ENCODE results near the gene GORASP2.

The GORASP2 gene

DNA sequence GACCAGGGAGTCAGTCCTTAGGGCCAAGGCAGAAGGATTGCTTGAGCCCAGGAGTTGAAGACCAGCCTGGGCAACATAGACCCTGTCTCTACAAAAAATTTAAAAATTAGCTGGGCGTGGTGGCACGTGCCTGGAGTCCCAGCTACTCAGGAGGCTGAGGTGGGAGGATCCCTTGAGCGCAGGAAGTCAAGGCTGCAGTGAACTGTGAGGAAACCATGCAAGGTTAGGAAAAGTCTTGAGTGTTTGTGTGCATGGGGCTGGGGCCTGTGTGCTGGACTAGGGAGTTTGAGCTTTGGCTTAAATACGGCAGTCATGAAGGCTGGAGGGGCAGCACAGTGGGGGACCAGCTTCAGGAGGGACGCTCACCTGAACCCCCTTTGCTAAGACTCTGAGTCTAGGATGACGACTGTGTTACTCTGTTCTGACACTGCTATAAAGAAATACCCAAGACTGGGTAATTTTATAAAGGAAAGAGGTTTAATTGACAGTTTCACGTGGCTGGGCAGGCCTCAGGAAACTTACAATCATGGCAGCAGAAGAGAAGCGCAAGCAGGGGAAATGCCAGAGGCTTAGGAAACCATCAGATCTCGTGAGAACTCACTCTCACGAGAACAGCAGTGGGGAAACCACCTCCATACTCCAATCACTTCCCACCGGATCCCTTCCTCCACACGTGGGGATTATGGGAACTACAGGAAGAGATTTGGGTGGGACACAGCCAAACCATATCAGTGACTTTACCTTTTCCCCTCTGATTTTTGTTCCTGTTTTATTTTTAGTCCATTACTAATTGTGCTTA lies 39.4 kb downstream of the GORASP2 start:
- DNase-seq: no peak

DNA sequence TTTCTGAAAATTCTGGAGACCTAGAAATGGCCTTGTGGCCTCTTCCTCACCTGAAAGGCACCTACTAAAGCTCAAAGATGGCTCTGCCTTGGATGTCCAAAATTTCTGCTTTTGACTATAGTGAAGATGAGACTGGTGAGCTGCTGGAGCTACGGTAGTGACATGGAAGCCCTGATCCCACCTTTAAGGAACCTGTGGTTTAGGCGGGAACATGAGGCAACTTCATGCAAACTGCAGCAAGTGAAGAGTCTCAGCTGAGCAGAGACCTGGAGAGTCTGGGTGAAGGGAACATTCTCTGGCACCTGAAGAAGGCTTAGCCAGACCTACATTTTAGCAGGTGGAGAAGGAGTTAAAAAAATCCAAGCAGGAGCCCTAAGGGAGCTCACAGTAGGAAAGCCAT lies 40.0 kb downstream of the GORASP2 start:
- no peak for DNase-seq

DNA sequence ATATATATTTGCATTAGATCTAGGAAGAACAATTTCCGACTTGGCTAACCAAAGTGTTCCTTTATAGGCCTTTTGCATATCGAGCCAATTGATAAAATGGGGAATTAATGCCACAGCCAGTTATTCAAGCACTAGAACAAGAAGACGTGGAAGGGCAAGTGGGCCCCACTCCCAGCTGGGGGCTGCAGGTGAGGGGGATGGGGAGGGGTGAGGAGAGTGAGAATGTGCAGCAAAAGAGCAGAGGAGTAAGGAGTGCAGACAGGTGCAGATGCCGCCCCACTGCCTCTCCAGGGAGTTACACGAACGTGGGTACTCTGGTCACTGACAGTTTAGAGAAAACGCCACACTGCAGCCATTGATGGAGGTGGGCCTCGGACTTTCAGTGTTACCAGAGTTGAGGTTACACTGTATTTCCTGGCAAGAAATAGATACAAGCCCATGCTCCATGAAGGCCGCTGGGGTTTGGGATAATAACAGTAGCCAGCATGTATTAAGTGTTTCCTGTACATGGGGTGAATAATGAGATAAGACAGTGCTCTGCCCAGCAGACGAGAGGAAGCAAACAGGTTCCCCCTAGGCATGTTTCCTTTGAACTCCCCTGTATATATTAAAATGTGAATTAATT lies 40.9 kb downstream of the GORASP2 start:
- no peak for DNase-seq

DNA sequence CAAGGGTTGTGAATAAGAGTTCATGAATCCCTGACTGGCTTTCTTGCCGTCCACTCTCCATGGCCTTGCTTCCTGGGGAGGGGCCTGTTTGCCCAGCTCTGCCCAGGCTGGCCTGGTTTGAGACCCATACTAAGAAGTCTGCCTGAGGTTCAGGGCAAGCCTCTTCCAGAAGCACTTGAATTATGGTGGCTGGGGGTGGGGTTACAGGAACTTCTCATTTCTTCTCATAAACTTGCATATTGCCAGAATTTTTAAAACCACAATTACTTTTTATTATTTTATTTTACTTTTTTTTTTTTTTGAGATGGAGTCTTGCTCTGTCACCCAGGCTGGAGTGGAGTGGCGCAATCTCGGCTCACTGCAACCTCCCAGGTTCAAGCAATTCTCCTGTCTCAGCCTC lies 42.0 kb downstream of the GORASP2 start:
- DNase-seq: no peak

DNA sequence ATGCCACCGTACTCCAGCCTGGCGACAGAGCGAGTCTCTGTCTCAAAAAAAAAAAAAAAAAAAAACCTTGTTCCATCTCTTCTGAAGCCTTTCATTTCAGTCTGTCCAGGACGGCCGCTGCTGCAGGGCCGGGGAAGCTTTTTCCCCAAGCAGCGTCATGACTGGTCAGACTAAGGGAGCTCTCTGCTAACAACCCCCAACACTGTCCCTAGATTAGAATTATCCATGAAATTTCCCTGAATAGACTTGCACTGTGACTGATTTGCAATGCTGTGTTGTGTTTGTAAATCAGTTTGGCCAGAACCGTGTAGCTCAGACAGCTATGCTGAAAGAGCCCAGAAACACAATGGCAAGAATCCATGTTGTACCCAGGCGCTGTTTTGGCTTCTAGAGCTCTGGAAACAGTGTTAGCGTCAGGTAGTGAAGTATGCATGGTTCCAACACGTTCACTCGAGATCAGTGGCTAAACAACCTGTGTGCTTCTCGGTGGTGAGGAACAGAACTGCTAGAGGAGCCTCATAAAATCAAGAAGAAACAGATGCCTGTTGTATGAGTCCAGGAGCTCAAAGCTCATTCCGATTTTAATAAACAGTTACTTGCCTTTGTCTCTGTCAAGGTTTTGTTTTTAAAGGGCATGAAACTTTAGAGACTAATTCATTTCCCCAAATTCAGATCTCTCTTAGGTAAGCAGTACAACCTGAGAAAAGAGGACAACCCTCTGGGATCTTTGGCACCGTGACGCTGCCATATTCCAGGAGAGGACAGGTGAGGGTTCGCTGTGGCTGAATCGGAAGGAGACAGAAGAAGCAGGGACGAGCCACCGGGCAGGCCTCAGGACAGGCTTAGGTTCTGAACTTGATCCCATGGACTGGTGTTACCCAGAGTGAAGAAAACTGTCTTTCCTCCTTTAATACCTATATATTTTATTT lies 43.5 kb downstream of the GORASP2 start:
- no peak for DNase-seq

DNA sequence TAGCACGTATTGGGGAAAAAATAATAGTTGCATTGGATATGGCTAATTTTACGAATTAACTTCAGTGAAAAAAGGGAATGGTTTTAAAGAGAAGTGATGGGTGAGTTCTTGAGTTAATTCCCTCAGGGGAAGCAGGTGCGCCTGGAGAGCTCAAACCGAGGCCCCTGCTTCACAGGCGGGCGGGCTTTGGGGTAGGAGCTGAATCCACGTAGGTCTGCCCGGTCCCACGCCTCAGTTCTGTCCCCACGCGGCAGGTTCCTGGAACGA lies 44.1 kb downstream of the GORASP2 start:
- DNase-seq: no peak

DNA sequence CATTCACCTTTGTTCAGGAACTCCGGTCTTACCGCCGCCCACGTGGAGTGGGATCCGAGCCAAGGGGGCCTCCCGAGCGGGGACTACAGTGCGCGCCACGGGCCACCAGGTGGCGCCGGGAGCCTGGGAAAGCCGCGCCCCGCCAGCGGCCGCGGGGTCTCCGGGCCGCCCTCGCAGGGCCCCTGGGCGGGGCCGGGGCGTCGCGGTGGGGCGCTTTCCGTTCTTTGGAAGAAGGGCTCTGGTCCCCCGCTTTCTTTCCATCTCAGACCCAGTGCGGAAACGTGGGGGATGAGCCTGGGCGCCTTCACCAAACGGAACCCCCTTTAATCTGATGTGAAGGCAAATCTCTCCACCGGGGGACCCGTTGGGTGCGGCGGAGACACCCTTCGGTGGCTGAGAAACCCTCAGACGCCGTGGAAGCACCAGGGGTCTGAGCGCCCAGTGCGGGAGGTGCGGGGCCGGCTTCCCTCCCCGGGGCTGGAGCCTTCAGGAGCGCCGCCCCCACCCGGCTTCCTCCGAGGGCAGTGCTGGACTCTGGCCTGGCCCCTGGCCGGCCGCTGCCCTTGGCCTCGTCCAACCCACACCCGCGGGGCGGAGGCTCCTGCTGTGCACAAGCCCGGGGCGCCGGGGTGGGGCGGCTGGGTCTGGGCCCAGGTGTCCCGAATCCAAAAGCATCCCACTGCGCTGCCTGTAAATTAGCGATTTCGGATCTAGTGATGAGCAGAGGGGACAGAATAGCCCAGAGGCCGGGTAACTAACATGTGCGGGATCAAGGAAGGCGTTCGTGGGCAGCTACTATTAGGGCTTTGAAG lies 44.6 kb downstream of the GORASP2 start:
- DNase-seq: peak; percentile 82

DNA sequence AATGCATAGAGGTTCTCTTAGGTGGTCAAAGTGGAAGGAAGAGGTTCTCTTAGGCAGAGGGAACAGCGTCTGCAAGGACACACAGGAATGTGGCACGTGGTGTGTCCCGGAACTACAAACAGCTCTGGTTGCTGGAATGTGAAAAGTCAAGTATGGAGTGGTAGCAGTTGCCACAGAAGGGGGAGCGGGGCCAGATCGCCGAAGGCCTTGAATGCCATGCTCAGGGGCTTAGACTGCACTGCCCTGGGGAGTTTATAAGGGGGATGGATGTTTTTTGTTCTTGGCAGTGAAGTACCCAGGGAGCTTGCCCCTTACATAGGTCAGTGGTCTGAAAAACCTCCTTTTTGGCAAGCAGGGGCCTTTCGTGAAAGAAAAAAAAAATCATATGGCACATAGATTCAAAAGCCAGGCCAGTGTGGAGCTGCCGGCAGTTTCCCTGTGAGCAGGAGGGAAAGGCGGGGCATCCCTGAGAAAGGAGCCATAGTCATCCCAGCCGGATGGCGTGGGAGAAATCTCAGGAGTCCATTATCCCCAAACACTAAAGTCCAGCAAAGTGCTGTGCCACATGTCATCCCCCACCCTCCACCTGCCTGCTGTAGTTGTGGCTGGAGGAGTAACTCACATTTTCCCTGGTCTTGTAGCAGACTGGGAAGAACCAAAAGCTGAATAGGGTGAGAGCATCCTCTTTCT lies 45.4 kb downstream of the GORASP2 start:
- no peak for DNase-seq

DNA sequence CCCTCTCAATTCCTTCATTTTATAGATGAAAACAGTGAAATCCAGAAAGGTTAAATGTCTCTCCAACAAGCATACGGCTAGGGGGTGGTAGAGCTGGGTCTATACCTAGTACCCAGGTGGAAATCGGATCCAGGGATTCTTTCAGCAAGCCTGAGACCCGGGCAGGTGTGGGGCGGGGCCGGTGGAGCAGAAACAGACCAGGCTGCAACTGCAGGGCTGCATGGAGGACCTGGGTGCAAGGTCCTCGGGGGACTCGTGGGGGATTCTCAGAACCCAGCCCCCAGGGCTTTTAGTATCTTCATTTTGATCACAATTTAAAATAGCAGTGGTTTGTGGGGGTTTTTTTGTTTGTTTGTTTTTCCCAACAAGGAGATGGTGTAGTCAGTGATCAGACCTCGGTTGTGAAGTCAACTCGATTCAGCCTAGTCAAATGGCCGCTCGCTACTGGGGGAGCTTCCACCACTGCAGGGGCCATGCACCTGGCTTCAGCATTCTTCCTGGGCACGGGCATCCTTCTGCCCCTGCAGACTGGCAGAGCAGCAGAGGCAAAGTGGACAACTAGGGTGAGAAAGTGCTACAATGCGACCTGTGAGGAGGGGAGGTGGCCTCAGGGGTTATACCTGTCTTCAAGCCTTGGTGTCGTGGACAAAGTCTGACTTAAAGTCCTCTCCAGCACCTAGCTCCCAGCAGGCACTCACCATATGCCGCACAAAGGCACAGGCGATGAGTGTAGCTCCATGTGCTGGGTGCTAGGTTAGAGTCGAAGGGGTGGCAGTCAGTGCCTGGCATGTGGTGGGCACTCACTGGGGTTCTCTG lies 46.3 kb downstream of the GORASP2 start:
- DNase-seq: no peak

DNA sequence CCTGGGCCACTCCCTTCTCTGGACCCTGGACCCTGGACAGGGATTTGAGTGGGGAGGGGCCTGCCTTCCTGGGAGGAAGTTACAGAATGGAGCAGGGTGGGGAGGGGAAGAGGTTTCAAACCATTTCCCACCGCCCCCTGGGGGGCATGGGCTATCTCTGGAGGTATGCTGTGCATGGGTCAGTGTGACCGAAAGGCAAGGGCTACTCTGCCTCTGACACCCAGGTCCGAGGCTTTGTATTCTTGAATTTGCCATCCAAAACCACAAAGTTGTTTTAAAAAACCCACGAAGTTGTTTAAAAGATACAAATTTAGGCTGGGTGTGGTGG lies 46.9 kb downstream of the GORASP2 start:
- no peak for DNase-seq

DNA sequence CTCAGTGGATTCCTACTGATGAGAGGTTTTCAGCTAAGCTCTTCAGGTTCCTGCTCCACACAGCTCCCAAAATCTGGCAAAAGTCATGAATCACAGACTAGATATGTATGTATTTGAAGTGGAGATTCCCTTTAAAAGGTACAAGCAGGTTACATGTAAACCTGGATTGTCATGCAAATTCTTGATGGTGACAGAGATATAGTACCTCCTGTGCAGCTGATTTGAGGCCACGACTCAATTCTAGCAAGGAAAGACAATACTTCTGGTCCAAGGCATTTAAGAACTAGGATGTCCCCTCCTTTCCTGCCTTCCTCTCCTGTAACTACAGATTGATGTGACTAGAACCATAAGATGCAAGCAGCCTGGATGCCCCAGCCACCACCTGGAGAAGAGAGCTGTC lies 55.0 kb downstream of the GORASP2 start:
- no peak for DNase-seq

DNA sequence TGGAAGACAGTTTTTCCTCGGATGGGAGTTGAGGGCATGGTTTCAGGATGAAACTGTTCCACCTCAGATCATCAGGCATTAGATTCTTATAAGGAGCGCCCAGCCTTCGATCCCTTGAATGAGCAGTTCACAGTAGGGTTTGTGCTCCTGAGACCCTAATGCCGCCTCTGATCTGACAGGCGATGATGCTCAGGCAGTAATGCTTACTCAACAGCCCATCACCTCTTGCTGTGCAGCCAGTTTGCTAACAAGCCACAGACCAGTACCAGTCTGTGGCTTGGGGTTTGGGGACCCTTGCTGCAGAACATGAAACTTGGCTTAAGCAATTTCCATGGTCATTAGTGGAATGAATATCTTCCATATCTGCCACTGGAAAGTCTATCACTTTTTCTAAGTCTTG lies 56.4 kb downstream of the GORASP2 start:
- DNase-seq: no peak

DNA sequence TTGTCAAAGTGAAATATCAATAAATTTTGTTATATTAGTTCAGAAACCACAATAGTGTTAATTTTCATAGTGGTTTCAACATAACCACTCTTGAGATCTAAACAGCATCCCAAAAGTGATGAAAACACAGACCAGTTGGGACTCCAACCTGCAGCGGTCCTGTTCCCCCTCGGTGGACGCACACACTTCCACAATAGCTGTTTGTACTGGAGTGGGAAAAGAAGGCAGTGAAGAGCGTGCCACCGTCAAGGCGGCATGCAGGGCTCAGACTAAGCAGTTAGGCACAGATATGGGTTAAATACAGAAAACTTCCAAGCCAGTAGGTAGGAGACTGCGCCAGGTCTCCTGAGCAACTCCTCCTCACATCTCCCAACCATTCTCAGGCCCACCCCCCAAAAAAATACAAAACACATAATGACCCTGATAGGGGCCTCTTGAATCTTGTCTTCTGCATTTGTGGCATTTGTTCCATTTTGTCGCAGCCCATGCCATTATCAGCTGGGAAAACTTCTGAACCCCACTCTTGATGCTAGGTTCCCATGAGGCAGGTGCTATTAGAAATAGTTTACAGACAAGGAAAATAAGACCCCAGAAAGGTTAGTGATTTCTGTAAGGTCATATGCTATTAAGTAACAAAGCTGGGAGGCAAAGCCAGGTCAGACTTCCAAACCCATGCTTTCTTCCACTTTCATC lies 57.7 kb downstream of the GORASP2 start:
- DNase-seq: no peak

DNA sequence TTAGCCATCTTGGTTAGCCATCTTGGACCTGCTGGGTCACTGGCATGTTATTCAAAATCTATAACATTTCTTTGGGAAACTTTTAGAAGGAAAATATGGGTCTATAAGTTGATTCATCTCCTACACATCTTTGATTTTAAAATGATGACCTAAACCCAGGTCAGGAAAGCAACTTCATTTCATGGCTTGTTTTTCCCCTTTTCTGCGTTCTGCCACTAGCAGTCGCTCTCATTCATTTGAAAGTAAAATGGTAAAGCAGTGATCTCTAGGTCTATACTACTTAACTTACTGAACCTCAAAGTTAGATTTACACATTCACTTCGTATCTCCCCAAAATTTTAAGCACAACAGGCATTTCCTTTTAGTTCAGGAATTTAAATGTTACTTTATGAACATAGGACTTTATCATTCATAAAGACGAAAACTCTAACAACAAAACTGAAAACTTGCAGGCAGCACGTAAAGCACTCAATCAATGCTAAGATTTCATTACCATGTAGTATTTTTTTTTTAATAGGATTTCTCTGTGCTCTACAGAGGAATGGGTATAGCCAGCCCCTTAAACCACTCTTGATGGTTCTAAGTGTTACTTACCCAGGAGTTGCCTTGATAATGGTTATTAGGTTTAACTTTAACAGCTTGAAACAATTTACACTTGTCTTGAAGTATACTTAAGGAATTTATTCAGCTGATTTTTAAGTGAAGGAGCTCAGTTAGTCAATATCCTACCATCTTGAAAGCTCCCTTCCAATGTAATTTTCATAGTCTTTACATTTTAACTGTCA lies 62.5 kb downstream of the GORASP2 start:
- DNase-seq: no peak

DNA sequence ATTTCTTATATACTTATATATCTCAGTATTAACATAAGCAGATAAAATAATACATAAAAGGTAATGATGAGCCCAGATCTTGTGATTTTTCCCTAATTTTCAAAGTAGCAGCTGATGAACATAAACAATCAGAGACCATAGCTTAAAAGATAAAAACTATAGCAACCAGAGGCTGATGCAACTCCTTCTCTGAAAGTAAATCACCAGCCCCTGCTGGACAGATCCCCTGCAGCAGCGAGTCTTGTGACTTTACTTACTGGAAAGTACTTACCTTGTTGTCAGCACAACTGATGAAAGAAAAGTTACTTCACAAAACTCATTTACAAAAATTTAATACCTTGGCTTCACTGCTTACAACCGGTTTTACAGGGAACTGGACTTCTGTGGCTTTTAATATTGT lies 67.3 kb downstream of the GORASP2 start:
- no peak for DNase-seq

DNA sequence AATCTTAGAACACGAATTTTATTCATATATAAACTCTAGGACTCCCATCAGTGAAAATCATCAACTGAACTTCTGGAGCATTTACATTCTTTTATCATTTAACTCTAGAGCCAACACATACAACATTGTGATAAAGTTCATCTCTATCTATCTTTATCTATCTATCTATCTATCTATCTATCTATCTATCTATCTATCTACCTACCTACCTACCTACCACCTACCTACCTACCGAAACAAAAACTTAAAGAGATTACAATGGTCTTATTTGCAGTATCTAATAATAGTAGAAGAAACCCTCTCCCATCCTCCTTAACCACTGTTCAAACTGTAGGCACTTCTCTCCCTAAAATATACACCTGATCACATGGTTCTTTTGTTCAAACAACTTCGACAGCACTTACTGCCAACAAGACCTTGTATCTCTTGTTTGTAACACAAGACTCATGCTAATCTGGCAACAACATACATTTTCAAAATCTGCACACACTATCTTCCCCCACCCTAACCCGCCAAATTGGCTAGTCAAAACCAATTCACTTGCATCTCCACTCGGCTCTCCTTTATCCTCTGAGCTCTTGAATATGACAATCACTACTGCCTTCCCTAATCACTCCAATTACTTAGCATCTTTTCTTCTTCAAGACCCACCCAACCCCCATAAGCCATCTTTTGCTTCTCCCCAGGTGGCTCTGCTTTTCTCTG lies 69.0 kb downstream of the GORASP2 start:
- no peak for DNase-seq

DNA sequence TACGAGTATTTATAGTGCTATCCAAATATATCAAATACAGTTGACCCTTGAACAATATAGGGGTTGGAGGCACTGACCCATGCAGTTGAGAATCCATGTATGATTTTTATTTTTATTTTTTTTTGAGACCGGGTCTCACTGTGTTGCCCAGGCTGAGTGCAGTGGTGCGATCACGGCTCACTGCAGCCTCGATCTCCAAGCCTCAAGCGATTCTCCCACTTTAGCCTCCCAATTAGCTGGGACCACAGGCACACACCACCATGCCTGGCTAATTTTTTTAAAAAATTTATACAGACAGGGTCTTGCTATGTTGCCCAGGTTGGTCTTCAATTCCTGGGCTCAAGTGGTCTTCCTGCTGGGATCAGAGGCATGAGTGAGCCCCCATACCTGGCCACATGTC lies 70.6 kb downstream of the GORASP2 start:
- DNase-seq: no peak

DNA sequence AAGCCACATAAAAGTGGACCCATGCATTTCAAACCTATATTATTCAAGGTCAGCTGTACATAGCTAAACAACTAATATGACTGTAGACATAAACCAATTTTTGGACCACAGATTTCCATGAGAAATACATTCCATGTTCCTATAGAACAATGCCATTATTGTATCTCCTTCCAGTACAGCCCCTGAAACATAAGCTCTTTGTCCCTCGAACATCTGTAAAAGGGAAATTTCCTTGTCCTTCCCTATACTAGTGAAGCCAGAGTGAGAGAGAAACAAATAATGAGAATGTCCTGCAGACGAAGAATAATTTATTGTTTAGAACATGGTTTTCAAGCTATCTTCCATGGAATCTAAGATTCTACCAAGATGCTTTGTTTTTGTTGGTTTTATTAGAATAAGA lies 75.3 kb downstream of the GORASP2 start:
- no peak for DNase-seq

DNA sequence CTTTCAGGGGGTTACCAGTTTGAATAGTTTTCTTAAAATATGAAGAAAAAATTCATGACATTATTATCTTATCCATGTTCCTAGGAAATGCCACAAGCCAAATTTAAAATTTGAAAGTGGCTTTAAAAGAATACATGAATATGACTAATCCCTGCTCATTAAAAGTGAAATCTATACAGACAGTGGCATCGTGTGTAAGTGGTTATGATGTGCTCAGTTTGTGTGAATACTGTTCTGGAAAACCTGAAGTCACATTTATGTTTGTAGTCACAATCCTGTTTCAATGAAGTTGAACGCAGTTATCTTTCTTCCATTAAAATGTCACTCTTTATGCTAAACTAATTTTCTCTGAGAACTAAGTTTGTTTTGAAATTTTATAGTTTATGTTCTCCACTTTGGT lies 75.8 kb downstream of the GORASP2 start:
- no peak for DNase-seq

Data from CD4-positive, alpha-beta T cell treated with Interferon gamma for 1 hour (primary cell).